ENCODE data around the gene RFX4.

The RFX4 gene

DNA sequence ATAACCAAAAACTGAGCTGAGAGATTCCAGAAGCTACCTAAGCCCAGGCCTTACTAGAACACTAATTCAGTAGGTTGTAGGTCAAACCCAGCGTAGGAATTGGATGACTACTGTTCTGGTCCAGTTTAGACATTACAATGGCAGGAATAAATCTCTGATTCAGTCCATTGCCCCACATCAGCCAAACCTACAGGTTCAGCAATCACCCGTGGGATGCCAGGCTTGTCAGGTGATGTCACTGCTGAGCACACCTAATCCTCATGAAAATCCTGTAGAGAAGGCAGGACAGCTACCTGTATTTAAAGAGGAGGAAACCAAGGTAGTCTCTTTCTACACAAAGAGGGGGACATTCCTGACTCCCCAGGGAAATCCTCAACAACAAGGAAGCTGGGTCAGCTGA is 63.7 kb downstream of the RFX4 start:
- no peak for DNase-seq (ENCODE audit: low read depth in 2 of 2)

DNA sequence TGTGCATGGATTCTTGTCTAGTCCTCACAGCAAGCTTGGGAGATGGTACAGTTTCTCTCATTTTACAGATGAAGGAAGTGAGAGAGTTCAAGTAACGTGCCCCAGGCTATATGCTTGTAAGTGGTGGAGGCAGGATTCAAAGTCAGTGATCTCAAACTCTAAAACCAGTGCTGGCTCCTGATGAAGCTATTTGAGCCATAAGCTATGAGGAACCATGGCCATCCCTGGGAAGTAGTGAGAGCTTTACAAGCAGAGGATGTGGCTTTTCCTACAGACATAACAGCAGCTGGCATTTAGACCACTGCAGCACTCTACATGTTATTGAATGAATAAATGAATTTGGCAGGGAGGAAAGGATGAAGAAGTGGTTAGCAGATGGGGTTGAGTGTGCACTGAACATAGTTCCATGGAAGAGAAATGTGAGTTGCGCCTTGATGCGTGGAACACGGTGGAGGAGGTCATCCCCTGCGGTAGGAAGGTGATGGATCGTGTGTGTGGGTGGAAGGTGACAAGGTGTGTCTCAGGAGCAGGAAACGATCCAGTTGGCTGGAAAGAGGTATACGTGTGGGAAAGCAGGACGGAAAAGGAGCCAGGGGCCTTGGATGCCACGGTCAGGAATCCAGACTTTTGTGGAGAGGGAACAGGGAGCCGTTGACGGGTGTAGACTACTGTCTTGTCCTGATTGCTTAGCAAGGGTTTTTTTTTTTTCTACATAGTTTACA is 65.2 kb downstream of the RFX4 start:
- DNase-seq (ENCODE audit: low read depth in 2 of 2), result no peak

DNA sequence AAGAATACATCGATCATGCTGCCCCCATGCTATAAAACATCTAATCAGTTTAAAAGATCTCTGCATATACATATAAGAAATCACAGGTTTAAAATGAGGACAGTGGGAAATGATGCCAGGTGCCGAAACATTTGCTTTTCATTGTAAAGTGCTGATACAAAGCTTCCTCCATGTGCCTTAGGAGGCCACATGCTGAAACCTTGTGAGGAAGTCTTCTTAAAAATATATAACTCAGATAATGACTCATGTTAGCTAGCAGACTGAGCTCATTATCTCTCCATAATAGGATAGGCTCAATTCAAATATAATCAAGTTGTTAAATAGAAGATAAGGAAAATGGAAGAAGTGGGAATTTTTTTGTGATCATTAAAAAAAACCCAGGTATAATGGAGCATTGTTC is 65.9 kb downstream of the RFX4 start:
- DNase-seq (ENCODE audit: low read depth in 2 of 2), result no peak

DNA sequence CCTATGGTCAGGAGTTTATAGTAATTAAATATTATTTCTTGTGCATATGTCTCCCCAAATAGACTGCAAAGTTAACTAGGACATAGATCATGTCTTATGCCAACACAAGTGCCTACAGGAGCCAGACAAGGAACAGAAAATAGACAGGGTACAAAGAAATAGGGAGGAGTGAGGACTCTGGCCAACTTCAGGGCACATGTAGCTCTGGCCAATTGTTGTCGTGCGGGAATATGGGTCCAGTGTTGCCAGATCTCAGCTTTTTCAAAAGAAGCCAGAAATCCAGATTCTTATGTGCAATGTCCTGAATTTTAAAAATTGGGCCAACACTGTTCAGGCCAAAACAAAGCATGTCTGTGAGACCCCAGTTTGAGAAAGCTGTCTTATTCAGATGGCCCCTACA is 68.7 kb downstream of the RFX4 start:
- no peak for DNase-seq (ENCODE audit: low read depth in 2 of 2)

DNA sequence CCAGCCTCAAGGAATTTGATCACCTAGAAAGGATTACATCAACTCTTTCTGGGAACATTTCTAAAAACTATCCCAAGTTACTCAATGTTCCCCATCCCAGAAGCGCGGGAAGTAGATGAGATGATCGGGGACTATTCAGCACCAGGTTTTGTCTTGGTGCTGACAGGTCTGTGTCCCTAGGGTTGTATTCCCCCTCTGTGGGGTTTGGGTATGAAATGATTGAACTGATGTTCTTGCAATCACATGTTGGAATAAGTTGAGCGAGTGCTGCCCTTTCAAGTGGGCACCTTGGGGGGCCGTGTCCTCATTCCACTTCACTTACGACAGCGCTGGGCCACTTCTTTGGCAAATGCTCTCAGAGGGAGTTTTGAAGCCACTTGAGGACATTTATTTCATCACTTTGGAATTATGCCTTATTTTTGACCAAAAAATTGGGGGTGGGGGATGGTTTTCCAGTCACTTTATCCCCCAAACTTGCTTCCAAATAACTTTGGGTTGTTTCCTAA is 69.8 kb downstream of the RFX4 start:
- no peak for DNase-seq (ENCODE audit: low read depth in 2 of 2)

DNA sequence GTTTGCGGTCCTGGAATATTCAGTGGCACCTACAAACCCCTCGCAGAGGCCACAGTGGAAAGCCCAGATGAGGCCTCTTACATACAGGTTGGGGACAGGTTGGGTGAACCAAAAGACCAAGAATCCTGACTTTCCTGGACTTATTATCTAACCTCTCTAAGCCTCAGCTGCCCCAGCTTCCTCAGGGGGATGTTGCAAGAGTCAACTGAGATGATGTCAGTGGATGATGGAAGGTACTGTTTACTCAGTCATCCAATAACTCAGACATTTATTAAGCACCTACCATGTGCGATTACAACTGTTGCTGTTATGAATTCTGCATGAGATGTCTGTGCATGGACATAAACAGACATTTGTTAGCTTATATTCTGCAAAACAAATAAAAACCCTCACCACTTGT is 72.8 kb downstream of the RFX4 start:
- DNase-seq (ENCODE audit: low read depth in 2 of 2), result no peak

DNA sequence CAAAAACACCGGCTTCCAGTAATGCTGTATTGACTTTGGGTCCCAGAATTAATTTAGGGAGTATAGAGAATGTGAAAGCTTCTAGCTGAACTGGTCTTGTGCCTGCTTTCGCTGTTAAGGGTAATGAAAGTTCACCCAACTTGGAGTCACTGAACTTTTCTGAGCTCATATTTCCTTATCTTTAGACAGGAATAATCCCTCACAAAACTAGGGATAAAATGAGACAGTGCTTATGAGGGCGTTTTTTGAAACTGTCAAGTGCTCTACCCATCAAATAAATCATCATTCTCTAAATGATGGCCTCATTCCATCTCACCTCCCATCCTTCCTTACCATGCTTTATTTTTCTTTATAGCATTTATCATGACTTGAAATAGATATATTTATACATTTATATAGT is 74.7 kb downstream of the RFX4 start:
- DNase-seq (ENCODE audit: low read depth in 2 of 2), result no peak

DNA sequence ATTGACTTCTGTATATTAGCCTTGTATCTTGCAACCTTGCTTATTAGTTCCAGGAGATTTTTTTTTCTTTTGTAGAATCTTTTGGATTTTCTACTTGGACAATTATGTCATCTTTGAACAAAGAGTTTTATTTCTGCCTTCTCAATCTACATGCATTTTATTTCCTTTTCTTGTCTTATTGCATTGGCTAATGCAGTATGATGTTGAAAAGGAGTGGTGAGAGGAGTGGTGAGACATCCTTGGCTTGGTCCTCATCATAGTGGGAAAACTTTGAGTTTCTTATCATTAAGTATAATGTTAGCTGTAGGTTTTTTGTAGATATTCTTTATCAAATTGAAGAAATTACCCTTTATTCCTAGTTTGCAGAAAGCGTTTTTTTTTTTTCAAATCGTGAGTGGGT is 80.6 kb downstream of the RFX4 start:
- no peak for DNase-seq (ENCODE audit: low read depth in 2 of 2)

DNA sequence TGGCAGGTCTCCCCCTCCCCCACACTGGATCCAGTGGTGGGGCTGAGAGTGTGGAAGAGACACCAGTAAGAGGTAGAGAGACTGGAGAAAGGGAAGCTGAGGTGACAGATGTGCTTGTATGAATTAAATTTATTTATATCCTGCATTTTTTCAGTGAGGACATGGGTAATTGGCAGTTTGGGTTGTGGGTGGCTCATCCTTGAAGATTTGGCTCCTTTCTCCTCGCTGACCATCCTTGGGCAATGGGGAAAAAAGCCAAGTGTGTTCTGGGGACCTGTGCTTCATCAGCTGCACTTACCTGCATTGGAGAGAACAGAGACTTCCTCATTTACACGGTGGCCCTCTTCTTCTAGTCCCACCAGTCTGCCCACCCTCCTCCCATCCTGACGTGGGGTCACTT is 86.4 kb downstream of the RFX4 start:
- DNase-seq (ENCODE audit: low read depth in 2 of 2), result no peak

DNA sequence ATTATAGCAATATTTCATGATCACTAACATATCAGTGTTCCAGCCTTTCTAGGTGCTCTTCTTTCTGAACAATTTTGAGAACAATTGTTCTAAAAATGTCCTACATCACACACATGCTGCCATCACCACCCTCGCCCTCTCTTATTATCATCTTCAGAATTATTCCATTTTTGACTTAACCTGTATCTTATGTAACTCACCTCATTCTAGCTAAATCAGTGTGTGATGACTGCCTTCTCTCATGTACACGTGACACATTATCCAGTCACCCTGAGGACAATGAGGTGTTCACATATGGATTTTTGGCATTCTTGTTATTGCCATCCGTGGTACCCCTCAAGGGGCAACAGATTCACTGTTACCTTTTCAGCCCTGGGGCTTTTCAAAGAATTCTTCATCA is 87.3 kb downstream of the RFX4 start:
- DNase-seq (ENCODE audit: low read depth in 2 of 2), result no peak

DNA sequence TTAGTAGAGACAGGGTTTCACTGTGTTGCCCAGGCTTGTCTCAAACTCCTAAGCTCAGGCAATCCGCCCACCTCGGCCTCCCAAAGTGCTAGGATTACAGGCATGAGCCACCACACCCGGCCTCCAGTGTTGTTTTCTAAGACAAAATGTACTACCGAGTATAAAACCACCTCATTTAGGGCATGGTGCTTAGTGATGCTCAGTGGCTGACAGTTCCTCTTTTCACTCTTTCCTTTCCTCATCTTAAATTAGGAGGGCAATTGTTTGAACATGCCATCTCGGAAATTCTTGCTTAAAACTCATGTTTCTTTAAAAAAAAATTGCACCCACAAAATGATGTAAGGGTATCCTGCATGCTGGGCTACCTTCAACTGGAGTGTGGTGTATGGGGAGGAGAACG is 89.0 kb downstream of the RFX4 start:
- DNase-seq (ENCODE audit: low read depth in 2 of 2), result no peak

DNA sequence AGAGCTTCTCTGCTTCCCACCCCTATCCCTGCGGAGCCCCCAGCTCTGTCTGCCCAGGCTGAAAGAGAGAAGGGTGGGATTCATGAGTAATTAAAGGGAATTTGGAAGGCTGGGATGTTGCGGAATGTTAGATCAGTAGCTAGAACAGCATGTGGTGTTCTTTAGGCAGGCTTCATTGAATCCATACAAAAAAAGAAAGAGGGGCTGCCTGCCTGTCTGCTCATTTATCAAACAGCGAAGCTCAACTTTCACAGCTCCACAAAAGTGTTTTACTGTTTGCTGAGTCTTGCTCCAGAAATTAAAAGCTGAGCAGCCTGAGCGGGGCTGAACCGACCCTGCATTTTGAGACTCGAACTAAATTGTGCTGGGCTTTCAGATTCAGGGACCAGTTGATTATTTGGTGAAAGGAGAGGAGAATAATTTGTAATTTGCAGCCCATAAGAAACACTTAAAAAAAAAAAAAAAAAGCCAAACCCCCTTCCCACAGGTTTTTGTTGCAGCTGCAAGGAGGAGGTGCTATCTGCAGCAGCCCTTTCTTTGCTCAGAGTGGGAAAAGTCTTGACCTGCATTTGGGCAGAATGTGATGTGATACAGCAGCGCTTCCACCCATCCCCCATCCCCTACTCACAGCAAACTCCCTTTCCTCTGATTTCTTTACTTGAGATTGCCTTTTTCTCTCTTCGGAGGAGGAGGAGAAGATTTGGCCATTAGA is 89.7 kb downstream of the RFX4 start:
- no peak for DNase-seq (ENCODE audit: low read depth in 2 of 2)

DNA sequence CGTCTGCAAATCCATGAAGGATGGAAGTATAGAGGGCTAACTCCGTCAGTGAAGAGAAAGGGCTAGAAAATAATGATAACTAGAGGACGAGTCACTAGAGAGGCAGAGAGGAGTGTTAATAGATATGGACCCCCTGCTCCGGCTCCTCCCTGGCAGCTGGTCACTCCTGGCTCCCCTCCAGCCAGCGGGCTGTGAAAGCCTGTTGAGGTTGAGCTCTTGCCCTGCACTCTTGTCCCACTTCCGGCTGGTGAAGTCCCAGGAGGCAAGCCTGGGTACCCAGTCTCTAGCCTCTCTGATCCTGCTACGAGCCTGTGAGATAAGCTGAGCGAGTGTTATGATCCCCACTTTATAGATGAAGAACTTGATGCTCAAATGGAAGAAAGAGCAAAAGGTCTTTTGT is 90.3 kb downstream of the RFX4 start:
- no peak for DNase-seq (ENCODE audit: low read depth in 2 of 2)

DNA sequence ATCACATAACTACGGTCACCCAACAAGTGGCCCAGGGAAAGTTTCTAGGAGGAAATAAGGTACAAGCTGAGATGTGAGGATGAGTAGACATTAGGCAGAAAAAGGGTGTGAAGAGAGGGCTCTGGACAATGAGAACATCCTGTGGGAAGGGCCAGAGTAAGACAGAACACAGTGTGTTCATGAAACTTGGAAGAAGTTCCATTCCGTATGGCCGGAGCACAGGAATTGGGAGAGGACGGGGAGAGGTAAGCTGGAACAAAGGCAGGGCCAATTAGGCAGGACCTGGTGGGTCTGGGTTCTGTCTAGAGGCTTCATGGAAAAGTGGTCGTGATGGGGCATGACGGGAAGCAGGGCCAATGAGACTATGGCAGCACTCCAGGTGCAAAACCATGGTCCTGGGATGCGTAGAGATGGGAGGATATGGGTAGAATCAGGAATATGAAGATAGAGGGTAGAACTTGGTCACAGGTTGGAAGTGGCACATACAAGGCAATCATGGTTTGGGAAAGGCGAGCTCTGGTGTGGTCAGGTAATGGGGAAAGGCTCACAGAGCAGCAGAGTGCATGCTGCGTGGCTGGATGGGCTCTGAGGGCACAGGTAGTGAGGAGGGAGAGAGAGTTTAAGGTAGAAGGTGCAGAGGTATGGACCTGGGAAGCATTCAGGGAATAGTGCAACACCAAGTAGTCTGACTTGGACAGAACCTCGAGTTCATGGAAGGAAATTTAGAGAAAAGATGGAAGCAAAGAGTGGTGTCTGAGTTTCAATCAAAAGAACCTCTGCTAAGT is 93.0 kb downstream of the RFX4 start:
- no peak for DNase-seq (ENCODE audit: low read depth in 2 of 2)

DNA sequence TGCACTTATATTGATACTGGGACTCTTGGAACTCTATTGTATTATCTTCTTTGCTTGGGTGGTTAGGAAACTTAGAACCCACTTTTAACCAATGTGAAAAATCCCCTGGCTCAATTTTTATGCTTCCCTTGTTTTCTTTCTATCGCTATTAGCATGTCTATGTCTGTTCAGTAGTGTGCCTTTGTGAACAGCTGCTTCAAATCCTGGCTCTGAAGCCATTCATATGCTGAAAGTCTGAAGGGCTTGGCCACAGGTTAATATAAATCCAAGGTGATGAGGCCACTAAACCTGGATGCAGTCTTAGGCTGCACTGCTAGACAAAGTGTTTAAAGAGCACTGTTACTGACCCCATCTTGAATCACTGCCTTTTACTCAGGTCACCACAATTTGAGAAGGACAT is 96.8 kb downstream of the RFX4 start:
- DNase-seq (ENCODE audit: low read depth in 2 of 2), result no peak

DNA sequence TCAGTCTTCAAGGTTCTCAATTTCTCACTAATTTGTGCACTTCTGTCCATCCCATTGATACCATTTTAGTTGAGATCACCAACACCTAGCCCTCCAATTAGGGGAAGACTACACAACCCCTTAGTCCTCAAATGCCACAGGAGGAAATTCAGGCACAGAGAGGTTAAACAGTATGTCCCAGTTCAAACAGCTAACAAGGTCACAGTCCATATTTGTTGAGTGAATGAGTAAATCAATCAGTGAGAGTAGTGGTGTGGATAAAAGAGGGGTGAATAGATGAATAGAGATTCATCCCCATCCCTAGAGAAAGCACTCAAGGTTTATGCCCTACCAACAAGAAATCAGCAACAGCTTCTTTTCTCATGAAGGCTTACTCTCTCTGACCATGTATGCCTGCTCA is 97.5 kb downstream of the RFX4 start:
- no peak for DNase-seq (ENCODE audit: low read depth in 2 of 2)

DNA sequence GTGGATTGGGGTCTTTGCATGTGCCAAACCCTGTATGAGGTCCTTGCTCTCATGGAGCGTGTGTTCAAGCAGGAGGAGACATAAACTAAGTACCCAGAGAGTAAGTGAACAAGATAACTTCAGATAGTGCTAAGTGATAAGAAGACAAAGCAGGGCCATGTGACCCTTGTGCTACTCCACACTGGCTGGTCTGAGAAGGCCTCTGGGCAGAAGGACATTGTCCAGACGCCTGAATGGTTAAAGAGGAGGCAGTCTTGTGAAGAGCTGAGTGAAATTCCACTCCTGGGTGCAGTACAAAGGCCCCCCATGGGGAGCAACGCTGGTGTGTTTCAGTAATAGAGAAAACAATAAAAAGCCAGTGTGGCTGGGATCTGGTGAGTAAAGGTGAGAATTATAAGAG is 98.4 kb downstream of the RFX4 start:
- DNase-seq (ENCODE audit: low read depth in 2 of 2), result no peak

DNA sequence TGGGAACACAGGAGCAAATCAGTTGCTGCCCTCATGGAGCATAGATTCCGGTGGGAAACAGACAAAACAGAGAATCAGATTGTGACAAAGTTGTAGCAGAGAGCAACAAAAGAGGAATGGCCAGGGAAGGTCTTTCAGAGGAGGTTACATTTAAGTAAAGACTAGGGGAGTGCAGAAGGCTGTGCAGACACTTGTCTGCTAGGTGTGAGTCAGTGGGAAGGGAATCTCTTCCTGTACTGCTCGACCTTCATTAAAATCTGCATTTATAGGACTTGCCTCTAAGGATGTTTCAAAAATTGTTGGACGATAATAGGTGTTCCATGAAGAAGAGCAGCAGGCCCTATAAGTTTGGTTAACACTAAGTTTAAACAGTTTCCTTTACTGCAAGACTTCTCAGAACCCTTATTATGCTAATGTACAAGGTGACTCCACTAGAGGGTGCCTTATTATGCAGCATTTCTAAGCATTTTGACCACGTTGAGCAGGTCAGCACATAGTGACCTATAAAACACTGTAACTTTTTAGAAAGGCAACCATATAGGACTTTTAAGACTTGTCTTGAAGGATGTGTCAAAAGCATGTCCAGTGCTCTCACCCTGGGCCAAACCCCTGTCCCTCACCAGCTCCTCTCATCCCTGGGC is 99.9 kb downstream of the RFX4 start:
- DNase-seq (ENCODE audit: low read depth in 2 of 2), result no peak

DNA sequence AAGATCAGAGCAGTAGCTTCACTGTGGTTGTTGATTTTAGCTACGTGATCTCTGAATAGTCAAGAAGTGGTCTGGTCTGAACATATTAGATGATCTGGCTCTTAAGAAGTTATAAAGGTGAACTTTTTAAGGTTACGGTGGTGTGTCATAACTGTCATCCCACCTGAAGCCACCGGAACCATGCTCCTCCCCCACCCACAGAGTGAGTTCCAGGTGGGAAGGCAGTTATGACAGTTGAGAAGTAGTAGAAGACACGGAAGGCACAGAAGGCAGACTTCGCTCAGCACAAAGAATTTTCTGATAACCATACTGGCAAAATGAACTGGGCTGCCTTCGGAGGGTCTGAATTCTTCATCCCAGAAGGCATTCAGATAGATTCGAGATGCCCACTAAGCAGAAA is 101.7 kb downstream of the RFX4 start:
- no peak for DNase-seq (ENCODE audit: low read depth in 2 of 2)

DNA sequence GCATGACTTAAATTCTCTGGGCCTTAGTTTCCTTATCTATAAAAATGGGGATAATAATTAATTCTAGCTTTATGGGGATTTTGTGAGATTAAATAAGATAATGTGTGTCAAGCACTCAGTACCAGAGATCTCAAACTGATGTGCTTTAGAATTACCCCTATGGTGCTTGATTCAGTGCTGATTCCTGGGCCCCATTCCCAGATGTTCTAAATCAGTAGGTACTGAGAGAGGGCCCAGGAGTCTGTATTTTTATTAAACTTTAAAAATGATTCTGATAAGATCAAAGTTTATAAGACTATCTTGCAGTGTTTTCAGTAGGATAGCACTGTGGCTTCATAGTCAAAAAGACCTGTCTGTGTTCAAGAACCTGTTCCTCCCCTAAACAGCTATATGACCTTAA is 102.6 kb downstream of the RFX4 start:
- no peak for DNase-seq (ENCODE audit: low read depth in 2 of 2)

DNA sequence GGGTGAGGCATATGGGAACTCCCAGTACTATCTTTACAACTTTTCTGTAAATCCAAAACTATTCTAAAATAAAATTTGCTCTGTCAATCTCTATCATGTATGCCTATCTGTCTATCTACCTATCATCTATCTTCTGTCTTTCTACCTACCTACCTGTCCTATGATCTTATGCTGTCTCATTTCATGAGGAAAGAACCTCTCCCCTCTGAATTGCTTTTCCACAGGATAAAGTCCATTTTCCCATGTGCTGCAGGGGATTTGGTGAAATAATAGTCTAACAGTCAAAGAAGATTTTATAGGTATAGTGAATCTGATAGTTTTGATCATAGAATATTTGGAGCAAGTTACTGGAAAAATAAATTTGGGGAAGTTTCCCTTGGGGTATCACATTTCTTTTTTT is 104.9 kb downstream of the RFX4 start:
- DNase-seq (ENCODE audit: low read depth in 2 of 2), result no peak

DNA sequence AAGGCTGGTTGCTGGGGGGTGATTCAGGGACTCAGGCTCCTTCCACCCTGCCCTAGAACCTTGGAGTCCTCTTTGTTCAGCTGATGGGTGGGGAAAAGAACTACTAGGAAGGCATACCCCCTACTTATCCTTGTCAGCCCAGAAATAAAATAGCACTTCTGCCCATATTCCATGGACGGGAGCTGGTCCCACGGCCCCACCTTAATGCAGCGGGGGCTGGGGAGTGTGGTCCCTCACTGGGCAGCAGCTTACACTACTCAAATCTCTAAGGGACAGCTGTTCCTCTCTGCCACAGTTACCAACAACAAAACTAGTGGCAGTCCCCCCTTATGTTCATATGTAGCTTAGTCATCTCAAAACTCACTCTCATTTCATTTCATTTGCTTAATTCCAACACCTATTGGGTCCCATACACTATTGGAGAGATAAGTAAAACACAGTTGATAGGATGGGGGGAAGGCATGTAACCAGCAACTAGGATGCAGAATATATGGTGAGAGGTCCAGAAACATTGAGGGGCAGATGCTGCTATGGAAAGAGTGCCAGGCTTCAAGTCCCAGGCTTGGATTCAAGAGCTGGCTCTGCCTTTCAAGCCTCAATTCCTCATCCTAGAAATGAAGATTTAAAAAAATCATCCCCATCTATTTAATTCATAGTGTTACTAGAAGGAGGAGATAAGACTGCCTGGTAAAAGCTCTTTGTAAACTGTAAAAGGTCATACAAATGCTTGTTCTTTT is 107.9 kb downstream of the RFX4 start:
- DNase-seq (ENCODE audit: low read depth in 2 of 2), result no peak
